ENCODE measurements around the gene NVL. TPM values are rescaled to one million over a fixed set of nuclear protein-coding genes. Genes with fewer than 3 reads are reported as not detected.
A peak's percentile ranks its signal among the peaks of the same experiment; 100 is the strongest.

Gene NVL
- total RNA-seq, 2 experiments from 2014 or later = 37.7 to 40.4 TPM

DNA sequence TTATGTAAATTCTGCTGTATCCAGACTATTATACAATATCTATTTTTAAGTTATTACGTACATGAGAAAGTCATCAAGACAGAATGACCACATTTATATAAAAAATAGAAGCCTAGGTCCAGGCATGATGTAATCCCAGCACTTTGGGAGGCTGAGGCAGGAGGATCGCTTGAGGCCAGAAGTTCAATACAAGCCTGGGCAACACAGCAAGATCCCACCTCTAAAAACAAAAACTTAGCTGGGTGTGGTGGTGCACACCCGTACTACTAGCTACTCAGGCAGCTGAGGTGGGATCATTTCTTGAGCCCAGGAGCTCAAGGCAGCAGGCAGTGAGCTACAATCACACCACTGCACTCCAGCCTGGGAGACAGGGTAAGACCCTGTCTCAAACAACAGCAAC is 58.9 kb downstream of the NVL start:
- Mint-ChIP-seq H3K27ac (no peak overlapping the region), H3K4me3 (no peak overlapping the region), H3K36me3 (ENCODE audit: low read depth) (peaks cover 22% of the 10 kb centered on the region), H3K9me3 (no peaks in the 10 kb centered on the region), H3K4me1 (ENCODE audit: low read depth) (peaks cover 8% of the 10 kb centered on the region), H3K27me3 (no peaks in the 10 kb centered on the region)
- DNase-seq = no peak
- TF ChIP-seq, protein P1, sequence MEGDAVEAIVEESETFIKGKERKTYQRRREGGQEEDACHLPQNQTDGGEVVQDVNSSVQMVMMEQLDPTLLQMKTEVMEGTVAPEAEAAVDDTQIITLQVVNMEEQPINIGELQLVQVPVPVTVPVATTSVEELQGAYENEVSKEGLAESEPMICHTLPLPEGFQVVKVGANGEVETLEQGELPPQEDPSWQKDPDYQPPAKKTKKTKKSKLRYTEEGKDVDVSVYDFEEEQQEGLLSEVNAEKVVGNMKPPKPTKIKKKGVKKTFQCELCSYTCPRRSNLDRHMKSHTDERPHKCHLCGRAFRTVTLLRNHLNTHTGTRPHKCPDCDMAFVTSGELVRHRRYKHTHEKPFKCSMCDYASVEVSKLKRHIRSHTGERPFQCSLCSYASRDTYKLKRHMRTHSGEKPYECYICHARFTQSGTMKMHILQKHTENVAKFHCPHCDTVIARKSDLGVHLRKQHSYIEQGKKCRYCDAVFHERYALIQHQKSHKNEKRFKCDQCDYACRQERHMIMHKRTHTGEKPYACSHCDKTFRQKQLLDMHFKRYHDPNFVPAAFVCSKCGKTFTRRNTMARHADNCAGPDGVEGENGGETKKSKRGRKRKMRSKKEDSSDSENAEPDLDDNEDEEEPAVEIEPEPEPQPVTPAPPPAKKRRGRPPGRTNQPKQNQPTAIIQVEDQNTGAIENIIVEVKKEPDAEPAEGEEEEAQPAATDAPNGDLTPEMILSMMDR (IDR thresholded peaks at IDR 0.05) = no peak
- ChIA-PET CTCF (interaction anchor here (1.4 kb wide), 1 partner anchor 243 kb away, joined by 3 read pairs; no protein-coding TSS in a partner anchor), POLR2A (no interaction called here)
- ATAC-seq = no peak
- intact Hi-C loops (cut with micrococcal nuclease) = no loop called here

- H3K36me3 Mint-ChIP-seq (ENCODE audit: low read depth) = peaks cover 19% of the 10 kb centered on the region
- H3K4me3 Mint-ChIP-seq = no peak overlapping the region
- peaks cover 8% of the 10 kb centered on the region for H3K4me1 Mint-ChIP-seq (ENCODE audit: low read depth)
- ATAC-seq = no peak
- H3K27me3 Mint-ChIP-seq = no peaks in the 10 kb centered on the region
- ChIA-PET CTCF (interaction anchor here (2.5 kb wide), 1 partner anchor 152 kb away, joined by 7 read pairs; no protein-coding TSS in a partner anchor), POLR2A (no interaction called here)
- H3K9me3 Mint-ChIP-seq = no peaks in the 10 kb centered on the region
- intact Hi-C loops (cut with micrococcal nuclease) = no loop called here
- TF ChIP-seq, protein P1 (IDR thresholded peaks at IDR 0.05) = no peak
- no peak for DNase-seq
- H3K27ac Mint-ChIP-seq = no peak overlapping the region
Measured at GRCh38 chr1:224267925-224268324, 62.0 kb downstream of the NVL start.

DNA sequence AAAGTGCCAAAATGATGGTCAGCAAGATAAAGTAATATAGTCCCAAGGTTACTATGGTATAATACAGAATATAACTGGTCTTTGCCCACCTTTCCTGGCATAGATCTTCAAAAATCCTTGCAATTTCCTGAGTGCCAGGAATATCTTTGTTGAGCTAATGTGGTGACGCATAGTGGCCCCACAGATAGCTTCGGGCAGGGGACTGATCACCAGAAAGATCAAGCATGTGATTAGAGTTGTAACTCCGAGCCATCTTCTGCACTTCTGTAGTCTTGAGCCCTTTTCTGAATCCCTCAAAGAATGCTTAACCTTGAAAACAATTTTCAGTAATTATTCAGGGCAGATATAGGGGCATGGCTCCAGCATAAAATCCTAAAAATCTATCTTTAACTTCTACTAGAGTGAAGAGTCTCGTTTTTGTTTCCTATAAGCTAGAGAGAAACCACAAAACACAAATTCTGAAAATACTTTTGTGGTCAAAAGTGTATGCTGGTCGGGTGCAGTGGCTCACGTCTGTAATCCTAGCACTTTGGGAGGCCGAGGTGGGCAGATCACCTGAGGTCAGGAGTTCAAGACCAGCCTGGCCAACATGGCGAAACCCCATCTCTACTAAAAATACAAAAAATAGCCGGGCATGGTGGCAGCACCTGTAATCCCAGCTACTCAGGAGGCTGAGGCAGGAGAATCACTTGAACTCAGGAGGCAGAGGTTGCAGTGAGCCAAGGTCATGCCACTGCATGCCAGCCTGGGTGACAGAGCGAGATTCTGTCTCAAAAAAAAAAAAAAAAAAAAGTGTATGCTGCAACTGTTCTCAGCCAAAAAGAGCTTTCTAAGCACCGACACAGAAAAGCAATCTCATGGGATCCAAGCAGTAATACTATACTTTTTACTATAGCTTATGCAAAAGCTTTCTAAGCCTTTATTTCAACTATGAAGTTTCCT is 62.8 kb downstream of the NVL start:
- CTCF ChIA-PET = interaction anchor here (1.4 to 2.5 kb wide), 2 partner anchors 18 to 151 kb away, joined by 3 to 7 read pairs; no protein-coding TSS in a partner anchor
- POLR2A ChIA-PET = interaction anchor here (0.7 to 1.2 kb wide), 2 partner anchors 16 to 29 kb away, joined by 3 read pairs; no protein-coding TSS in a partner anchor
- DNase-seq (no peak), ATAC-seq (no peak)
- Mint-ChIP-seq H3K27ac (no peak overlapping the region), H3K36me3 (ENCODE audit: low read depth) (peaks cover 26% of the 10 kb centered on the region), H3K4me1 (ENCODE audit: low read depth) (peaks cover 16% of the 10 kb centered on the region), H3K4me3 (no peak overlapping the region), H3K27me3 (no peaks in the 10 kb centered on the region), H3K9me3 (no peaks in the 10 kb centered on the region)
- TF ChIP-seq, protein P1 (IDR thresholded peaks at IDR 0.05) = no peak
- intact Hi-C loops (cut with micrococcal nuclease) = no loop called here

DNA sequence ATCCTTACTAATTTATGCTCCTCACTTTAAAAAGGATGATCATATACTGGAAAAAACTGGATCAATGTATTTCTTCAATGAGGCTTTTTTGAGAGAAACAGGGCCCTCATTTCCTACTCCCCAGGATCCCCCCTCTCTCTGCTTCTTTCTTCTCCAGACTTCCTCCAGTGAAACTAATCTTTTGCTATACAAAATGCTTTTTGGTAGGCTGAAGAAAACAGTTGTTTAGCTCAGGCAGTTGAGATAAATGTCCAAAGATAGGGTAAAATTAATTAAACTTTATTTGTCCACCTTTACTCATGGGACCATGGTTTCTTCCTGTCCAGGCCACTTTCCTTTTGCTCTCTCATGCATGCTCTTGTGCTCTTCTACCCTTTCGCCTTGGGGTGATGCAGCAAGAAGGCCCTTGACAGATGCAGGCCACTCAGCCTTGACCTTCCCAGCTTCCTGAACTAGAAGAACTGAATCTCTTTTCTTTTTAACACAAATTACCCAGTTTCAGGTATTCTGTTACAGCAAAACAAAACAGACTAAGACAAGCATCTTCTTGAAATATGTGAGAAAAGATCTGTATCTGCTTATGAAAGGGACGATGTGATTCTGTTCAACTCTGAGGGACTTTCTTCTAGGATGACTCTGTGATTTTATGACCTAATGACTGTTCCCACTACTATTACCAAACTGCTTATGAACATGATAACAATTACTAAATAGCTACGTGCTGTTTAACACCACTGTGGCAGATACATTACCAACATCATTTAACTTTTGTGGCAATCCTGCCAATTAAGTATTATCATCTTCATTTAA is 63.7 kb downstream of the NVL start:
- intact Hi-C loops (cut with micrococcal nuclease) = no loop called here
- ChIA-PET POLR2A (interaction anchor here (0.6 to 1.2 kb wide), 3 partner anchors 17 to 150 kb away, joined by 3 to 4 read pairs (median 3); no protein-coding TSS in a partner anchor), CTCF (interaction anchor here (1.4 to 2.5 kb wide), 2 partner anchors 19 to 150 kb away, joined by 3 to 7 read pairs; no protein-coding TSS in a partner anchor)
- ATAC-seq (no peak), DNase-seq (no peak)
- Mint-ChIP-seq H3K4me1 (ENCODE audit: low read depth) (peaks cover 16% of the 10 kb centered on the region), H3K27ac (peak overlapping the region; percentile 40), H3K4me3 (no peak overlapping the region), H3K36me3 (ENCODE audit: low read depth) (peaks cover 26% of the 10 kb centered on the region), H3K9me3 (no peaks in the 10 kb centered on the region), H3K27me3 (no peaks in the 10 kb centered on the region)
- TF ChIP-seq, protein P1 (IDR thresholded peaks at IDR 0.05) = no peak
